Osteocyte (in vitro differentiated cells): ENCODE data around the gene ANKRD53. TPM values are rescaled to one million over a fixed set of nuclear protein-coding genes. Genes with fewer than 3 reads are reported as not detected.

Experiments
- DNase-seq: peaks from one replicate; pipeline ENCODE4 v3.0.0; 2021; ENCODE audit warnings: mixed read lengths; ENCODE audit not compliant: unreplicated experiment; ENCODE audit errors: extremely low spot score
- H3K27ac Mint-ChIP-seq: one replicate; pipeline ENCODE4 v1.8.0; 2021; ENCODE audit warnings: mild to moderate bottlenecking, mixed read lengths; ENCODE audit not compliant: unreplicated experiment
- H3K27me3 Mint-ChIP-seq: one replicate; pipeline ENCODE4 v1.8.0; 2021; ENCODE audit warnings: mixed read lengths; ENCODE audit not compliant: unreplicated experiment
- H3K36me3 Mint-ChIP-seq: one replicate; pipeline ENCODE4 v1.8.0; 2021; ENCODE audit warnings: mixed read lengths; ENCODE audit not compliant: unreplicated experiment
- H3K4me1 Mint-ChIP-seq: one replicate; pipeline ENCODE4 v1.8.0; 2021; ENCODE audit warnings: mixed read lengths; ENCODE audit not compliant: unreplicated experiment
- H3K4me3 Mint-ChIP-seq: one replicate; pipeline ENCODE4 v1.8.0; 2021; ENCODE audit warnings: mild to moderate bottlenecking, moderate library complexity, mixed read lengths; ENCODE audit not compliant: unreplicated experiment
- H3K9me3 Mint-ChIP-seq: one replicate; pipeline ENCODE4 v1.8.0; 2021; ENCODE audit warnings: mixed read lengths; ENCODE audit not compliant: unreplicated experiment
- total RNA-seq: library from RNA; stranded (reverse); gene quantifications from 2 replicates; pipeline ENCODE4 v1.2.1, GENCODE V29; 2021
- TF ChIP-seq, protein P1 (sequence below): fragments of 200-600 bp; sonication (generic); IDR thresholded peaks from 2 replicates; pipeline ENCODE4 v1.5.0; 2021; ENCODE audit warnings: antibody characterized with exemption, mild to moderate bottlenecking, moderate library complexity

The ANKRD53 gene
- total RNA-seq, 1 donor from 2014 or later: 2.7 TPM

DNA sequence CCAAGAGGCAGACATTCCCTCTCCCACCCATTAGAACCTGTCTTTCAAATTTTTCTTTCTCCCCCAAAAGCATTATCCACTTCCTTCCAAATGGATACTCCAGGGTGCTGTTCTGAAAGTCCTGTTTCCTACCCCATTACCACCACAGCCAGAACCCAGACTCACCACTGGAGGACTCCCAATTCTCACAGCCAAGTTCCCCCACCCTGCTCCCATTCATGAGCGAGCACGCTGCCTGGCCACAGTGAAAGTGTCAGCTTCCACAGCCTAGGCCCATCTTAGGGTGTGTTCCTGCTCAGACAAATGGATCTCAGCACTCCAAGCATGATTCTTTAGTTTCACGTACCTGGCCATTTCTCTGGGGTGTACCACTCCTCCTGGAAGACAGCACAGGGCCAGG is 3.8 kb upstream of the ANKRD53 start:
- DNase-seq: no peak
- H3K27ac Mint-ChIP-seq: no peak overlapping the region
- peaks cover 33% of the 10 kb centered on the region for H3K27me3 Mint-ChIP-seq

DNA sequence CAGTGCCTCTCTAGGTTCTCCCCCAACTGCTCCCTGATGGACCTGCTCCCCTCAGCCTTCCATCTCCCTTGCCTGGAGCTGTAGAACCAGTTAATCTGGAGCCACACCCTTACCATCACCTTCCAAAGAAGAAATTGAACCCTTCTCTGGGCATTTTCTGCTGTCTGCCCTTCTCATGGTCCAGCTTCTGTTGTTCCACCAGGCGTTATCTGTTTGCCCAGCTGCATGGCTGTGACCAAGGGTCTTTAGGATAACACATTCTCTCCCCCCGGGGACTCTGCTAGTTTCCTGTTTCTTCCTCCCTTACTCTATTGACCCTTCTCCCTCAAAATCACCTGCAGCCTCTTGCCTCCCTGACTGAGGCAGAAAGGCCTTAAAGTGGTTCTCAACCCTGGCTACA is 3.2 kb upstream of the ANKRD53 start:
- Mint-ChIP-seq H3K27ac (no peak overlapping the region), H3K4me3 (no peak overlapping the region), H3K27me3 (peaks cover 27% of the 10 kb centered on the region), H3K9me3 (no peaks in the 10 kb centered on the region), H3K4me1 (peaks cover 14% of the 10 kb centered on the region), H3K36me3 (peaks cover 3% of the 10 kb centered on the region)
- no peak for DNase-seq
- TF ChIP-seq, protein P1, sequence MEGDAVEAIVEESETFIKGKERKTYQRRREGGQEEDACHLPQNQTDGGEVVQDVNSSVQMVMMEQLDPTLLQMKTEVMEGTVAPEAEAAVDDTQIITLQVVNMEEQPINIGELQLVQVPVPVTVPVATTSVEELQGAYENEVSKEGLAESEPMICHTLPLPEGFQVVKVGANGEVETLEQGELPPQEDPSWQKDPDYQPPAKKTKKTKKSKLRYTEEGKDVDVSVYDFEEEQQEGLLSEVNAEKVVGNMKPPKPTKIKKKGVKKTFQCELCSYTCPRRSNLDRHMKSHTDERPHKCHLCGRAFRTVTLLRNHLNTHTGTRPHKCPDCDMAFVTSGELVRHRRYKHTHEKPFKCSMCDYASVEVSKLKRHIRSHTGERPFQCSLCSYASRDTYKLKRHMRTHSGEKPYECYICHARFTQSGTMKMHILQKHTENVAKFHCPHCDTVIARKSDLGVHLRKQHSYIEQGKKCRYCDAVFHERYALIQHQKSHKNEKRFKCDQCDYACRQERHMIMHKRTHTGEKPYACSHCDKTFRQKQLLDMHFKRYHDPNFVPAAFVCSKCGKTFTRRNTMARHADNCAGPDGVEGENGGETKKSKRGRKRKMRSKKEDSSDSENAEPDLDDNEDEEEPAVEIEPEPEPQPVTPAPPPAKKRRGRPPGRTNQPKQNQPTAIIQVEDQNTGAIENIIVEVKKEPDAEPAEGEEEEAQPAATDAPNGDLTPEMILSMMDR: no peak

More for the DNA sequence above, 3.8 kb upstream of the ANKRD53 start:
- Mint-ChIP-seq H3K9me3 (no peaks in the 10 kb centered on the region), H3K4me1 (peaks cover 14% of the 10 kb centered on the region), H3K36me3 (peaks cover 3% of the 10 kb centered on the region), H3K4me3 (no peak overlapping the region)
- TF ChIP-seq, protein P1: no peak

DNA sequence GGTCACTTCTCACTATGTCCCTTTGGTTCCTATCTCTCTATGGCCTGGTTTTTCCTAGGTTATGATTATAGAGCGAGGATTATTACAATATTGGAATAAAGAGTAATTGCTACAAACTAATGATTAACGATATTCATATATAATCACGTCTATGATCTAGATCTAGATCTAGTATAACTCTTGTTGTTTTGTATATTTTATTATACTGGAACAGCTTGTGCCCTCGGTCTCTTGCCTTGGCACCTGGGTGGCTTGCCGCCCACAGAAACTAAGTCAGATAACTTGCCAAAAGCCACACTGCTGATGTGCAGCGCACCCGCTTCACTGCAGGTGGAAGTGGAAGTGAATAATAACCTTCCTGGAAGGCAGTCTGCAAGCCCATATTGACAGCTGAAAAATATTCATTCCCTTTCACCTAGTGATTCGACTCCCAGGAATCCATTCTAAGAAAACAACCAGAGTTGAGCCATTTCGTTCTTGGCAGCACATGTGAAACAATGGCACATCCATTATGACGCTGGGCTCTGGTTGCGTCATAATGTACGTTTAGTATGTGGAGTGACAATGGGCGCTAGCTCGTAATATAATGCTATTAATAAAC is 725 bp upstream of the ANKRD53 start:
- H3K4me1 Mint-ChIP-seq: peaks cover 14% of the 10 kb centered on the region
- peak; percentile 32 for DNase-seq
- no peaks in the 10 kb centered on the region for H3K9me3 Mint-ChIP-seq
- peaks cover 3% of the 10 kb centered on the region for H3K36me3 Mint-ChIP-seq
- peaks cover 6% of the 10 kb centered on the region for H3K27me3 Mint-ChIP-seq
- TF ChIP-seq, protein P1: no peak
- H3K4me3 Mint-ChIP-seq: peak overlapping the region; percentile 79
- peak overlapping the region; percentile 92 for H3K27ac Mint-ChIP-seq

DNA sequence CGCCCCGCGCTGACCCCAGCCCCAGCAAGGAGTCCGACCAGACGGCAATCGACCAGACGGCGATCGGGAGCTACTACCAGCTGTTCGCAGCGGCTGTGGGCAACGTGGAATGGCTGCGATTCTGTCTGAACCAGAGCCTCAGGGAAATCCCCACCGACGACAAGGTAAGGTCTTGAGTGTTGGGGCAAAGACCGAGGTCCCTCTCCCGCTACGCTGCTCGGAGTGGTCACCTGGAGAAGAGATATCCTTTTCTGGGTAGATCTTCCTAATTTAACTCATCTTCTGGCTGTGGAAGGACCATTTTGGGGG is 704 bp downstream of the ANKRD53 start:
- H3K4me3 Mint-ChIP-seq: peak overlapping the region; percentile 44
- no peaks in the 10 kb centered on the region for H3K9me3 Mint-ChIP-seq
- TF ChIP-seq, protein P1: no peak
- no peak overlapping the region for H3K27ac Mint-ChIP-seq
- no peaks in the 10 kb centered on the region for H3K36me3 Mint-ChIP-seq
- H3K4me1 Mint-ChIP-seq: peaks cover 14% of the 10 kb centered on the region
- no peak for DNase-seq
- no peaks in the 10 kb centered on the region for H3K27me3 Mint-ChIP-seq

DNA sequence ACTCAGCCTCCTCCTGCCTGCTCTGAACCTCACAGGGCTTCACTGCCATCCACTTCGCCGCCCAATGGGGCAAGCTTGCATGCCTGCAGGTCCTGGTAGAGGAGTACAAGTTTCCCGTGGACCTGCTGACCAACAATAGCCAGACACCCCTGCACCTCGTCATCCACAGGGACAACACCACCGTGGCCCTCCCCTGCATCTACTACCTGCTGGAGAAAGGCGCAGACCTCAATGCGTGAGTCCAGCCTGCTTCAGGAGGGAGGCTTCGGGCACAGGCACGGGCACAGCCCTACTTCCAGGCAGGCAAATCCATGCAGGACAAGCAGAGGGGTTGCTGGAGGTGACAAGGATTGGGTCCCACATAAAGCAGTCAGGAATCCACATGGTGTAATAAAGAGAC is 1.2 kb downstream of the ANKRD53 start:
- Mint-ChIP-seq H3K4me3 (peak overlapping the region; percentile 44), H3K4me1 (peaks cover 14% of the 10 kb centered on the region), H3K36me3 (peaks cover 3% of the 10 kb centered on the region), H3K27ac (no peak overlapping the region), H3K27me3 (no peaks in the 10 kb centered on the region), H3K9me3 (no peaks in the 10 kb centered on the region)
- TF ChIP-seq, protein P1: no peak
- peak; percentile 69 for DNase-seq
